KG1 (cell line): ENCODE data around the gene ZNF469.

Experiments
- DNase-seq: peaks from one replicate; lab custom pipeline; 2025; lab: John Stamatoyannopoulos, UW

Gene ZNF469

GRCh38 chr16:88411951-88412576, 29.3 kb downstream of the ZNF469 start:
- DNase-seq, result no peak

GRCh38 chr16:88412766-88413165, 30.0 kb downstream of the ZNF469 start:
- no peak for DNase-seq

GRCh38 chr16:88413231-88413630, 30.5 kb downstream of the ZNF469 start:
- DNase-seq, result no peak

- DNase-seq, result no peak
Measured at GRCh38 chr16:88413631-88414030, 30.9 kb downstream of the ZNF469 start.

GRCh38 chr16:88414521-88415380, 32.0 kb downstream of the ZNF469 start:
- no peak for DNase-seq

GRCh38 chr16:88415381-88415705, 32.6 kb downstream of the ZNF469 start:
- DNase-seq, result no peak

- no peak for DNase-seq
Measured at GRCh38 chr16:88415713-88416323, 33.1 kb downstream of the ZNF469 start.

- DNase-seq, result no peak
Measured at GRCh38 chr16:88416686-88417085, 33.9 kb downstream of the ZNF469 start.

GRCh38 chr16:88417684-88418476, 35.1 kb downstream of the ZNF469 start:
- DNase-seq, result no peak

- no peak for DNase-seq
Measured at GRCh38 chr16:88418869-88419268, 36.1 kb downstream of the ZNF469 start.

GRCh38 chr16:88419790-88420189, 37.0 kb downstream of the ZNF469 start:
- DNase-seq, result no peak

GRCh38 chr16:88420496-88420895, 37.7 kb downstream of the ZNF469 start:
- DNase-seq, result no peak

- no peak for DNase-seq
Measured at GRCh38 chr16:88421301-88421700, 38.5 kb downstream of the ZNF469 start.

GRCh38 chr16:88421871-88422433, 39.2 kb downstream of the ZNF469 start:
- no peak for DNase-seq

- DNase-seq, result no peak
Measured at GRCh38 chr16:88422733-88423447, 40.1 kb downstream of the ZNF469 start.

GRCh38 chr16:88423448-88423850, 40.7 kb downstream of the ZNF469 start:
- DNase-seq, result no peak

- DNase-seq, result no peak
Measured at GRCh38 chr16:88424587-88425235, 42.0 kb downstream of the ZNF469 start.

GRCh38 chr16:88426018-88426417, 43.3 kb downstream of the ZNF469 start:
- DNase-seq, result no peak

GRCh38 chr16:88427376-88427775, 44.6 kb downstream of the ZNF469 start:
- DNase-seq, result no peak

GRCh38 chr16:88428156-88428555, 45.4 kb downstream of the ZNF469 start:
- no peak for DNase-seq
